Smooth muscle cell (in vitro differentiated cells): ENCODE results near the gene COL4A6. TPM values are rescaled to one million over a fixed set of nuclear protein-coding genes. Genes with fewer than 3 reads are reported as not detected.
"Not testable (repeated sequence)": the region's sequence is repeated elsewhere in the genome, so short reads cannot be mapped to it uniquely, and the experiment has no call there.

Experiments used
- DNase-seq: peaks from one replicate; lab custom pipeline; 2025; ENCODE audit not compliant: unreplicated experiment; lab: John Stamatoyannopoulos, UW
- H2AFZ ChIP-seq: fragments of 200-600 bp; sonication (generic); 2 replicates; pipeline ENCODE4 v1.6.0; 2016; ENCODE audit warnings: antibody characterized with exemption, low read depth, mild to moderate bottlenecking
- H3F3A ChIP-seq: fragments of 200-600 bp; sonication (generic); 2 replicates; pipeline ENCODE4 v1.6.0; 2017; ENCODE audit warnings: antibody characterized with exemption, low read depth
- H3K27ac ChIP-seq: fragments of 200-600 bp; sonication (generic); 2 replicates; pipeline ENCODE4 v1.5.1; 2016; ENCODE audit warnings: low read depth, mild to moderate bottlenecking
- H3K27me3 ChIP-seq: fragments of 200-600 bp; sonication (generic); 2 replicates; pipeline ENCODE4 v1.6.1; 2016; ENCODE audit warnings: low read depth, mild to moderate bottlenecking
- H3K36me3 ChIP-seq: fragments of 200-600 bp; sonication (generic); 2 replicates; pipeline ENCODE4 v1.5.1; 2016; ENCODE audit warnings: low read depth
- H3K4me1 ChIP-seq: fragments of 200-600 bp; sonication (generic); 2 replicates; pipeline ENCODE4 v1.5.1; 2016; ENCODE audit warnings: low read depth
- H3K4me2 ChIP-seq: fragments of 200-600 bp; sonication (generic); 2 replicates; pipeline ENCODE4 v1.6.0; 2016; ENCODE audit warnings: mild to moderate bottlenecking
- H3K4me3 ChIP-seq: fragments of 200-600 bp; sonication (generic); 2 replicates; pipeline ENCODE4 v1.5.1; 2016; ENCODE audit warnings: mild to moderate bottlenecking
- H3K79me2 ChIP-seq: fragments of 200-600 bp; sonication (generic); 2 replicates; pipeline ENCODE4 v1.6.0; 2016; ENCODE audit warnings: low read depth, mild to moderate bottlenecking
- H3K9ac ChIP-seq: fragments of 200-600 bp; sonication (generic); 2 replicates; pipeline ENCODE4 v1.6.0; 2016; ENCODE audit warnings: low read depth
- H3K9me3 ChIP-seq: fragments of 200-600 bp; sonication (generic); replicated peaks from 2 replicates; pipeline ENCODE4 v1.5.1; 2016; ENCODE audit warnings: low read depth
- H4K20me1 ChIP-seq: fragments of 200-600 bp; sonication (generic); 2 replicates; pipeline ENCODE4 v1.6.0; 2016; ENCODE audit warnings: low read depth
- CTCF ChIP-seq: fragments of 200-600 bp; sonication (generic); IDR thresholded peaks from 2 replicates; pipeline ENCODE4 v1.5.1; 2017; ENCODE audit warnings: borderline replicate concordance, mild to moderate bottlenecking, antibody characterized with exemption; ENCODE audit not compliant: insufficient read depth, poor library complexity, severe bottlenecking
- WGBS: methylation state at CpG from one replicate; pipeline ENCODE4 v1.1.7; 2016; ENCODE audit warnings: low lambda C conversion rate; 5-methylcytosine and 5-hydroxymethylcytosine counted together
- polyA plus RNA-seq: library from polyadenylated mRNA; unstranded; fragments of >200 nt; fragmentation: Nextera tagmentation; extraction: Ambion mirVana; gene quantifications from 2 replicates; pipeline ENCODE4 v1.2.1, GENCODE V29; 2016
- total RNA-seq: library from RNA; depleted of rRNA; stranded (reverse); fragments of >200 nt; gene quantifications from 2 replicates; pipeline ENCODE4 v1.2.3, GENCODE V29; 2014

COL4A6 gene
- total RNA-seq (15.1 and 15.4 TPM in 2 replicates), polyA plus RNA-seq (10.2 and 12.9 TPM in 2 replicates)

- peak within 1 kb of the TSS; percentile 73 for H3K4me3 ChIP-seq
- DNase-seq: peak; percentile 8
Observed at GRCh38 chrX:108438110-108438623, at the start of gene COL4A6. TSS of gene COL4A6 (minus strand) at chrX:108438422. CDS start at chrX:108438196, 226 bp downstream.

GRCh38 chrX:108485960-108486359 is 47.7 kb upstream of the COL4A6 start:
- no peak overlapping the region for H2AFZ ChIP-seq
- H3K79me2 ChIP-seq: peaks cover 44% of the 10 kb centered on the region
- no peaks in the 10 kb centered on the region for H3F3A ChIP-seq
- H3K9ac ChIP-seq: no peak overlapping the region
- no peak overlapping the region for H3K27ac ChIP-seq
- no peaks in the 10 kb centered on the region for H3K36me3 ChIP-seq
- H3K4me3 ChIP-seq: no peak overlapping the region
- no peak overlapping the region for H3K4me2 ChIP-seq
- peaks cover 10% of the 10 kb centered on the region for H4K20me1 ChIP-seq
- TF ChIP-seq CTCF: no peak
- WGBS: 71% methylated on average over 2 of the region's 2 CpGs
- no peaks in the 10 kb centered on the region for H3K9me3 ChIP-seq
- H3K27me3 ChIP-seq: no peaks in the 10 kb centered on the region
- no peaks in the 10 kb centered on the region for H3K4me1 ChIP-seq
- no peak for DNase-seq

More at GRCh38 chrX:108438110-108438623, at the start of gene COL4A6:
- no peaks in the 10 kb centered on the region for H4K20me1 ChIP-seq
- WGBS: 28% methylated on average over 16 of the region's 16 CpGs
- no peaks in the 10 kb centered on the region for H3F3A ChIP-seq
- no peaks in the 10 kb centered on the region for H3K36me3 ChIP-seq
- peak within 1 kb of the TSS; percentile 8 for H3K9ac ChIP-seq
- peak within 1 kb of the TSS; percentile 87 for H2AFZ ChIP-seq
- H3K4me2 ChIP-seq: peak within 1 kb of the TSS; percentile 85
- no peak for TF ChIP-seq CTCF
- H3K27ac ChIP-seq: no peak within 1 kb of the TSS
- H3K27me3 ChIP-seq: no peaks in the 10 kb centered on the region
- H3K9me3 ChIP-seq: no peaks in the 10 kb centered on the region
- peaks cover 22% of the 10 kb centered on the region for H3K4me1 ChIP-seq
- H3K79me2 ChIP-seq: peaks cover 50% of the 10 kb centered on the region

- Histone ChIP-seq H3K9me3 (no peaks in the 10 kb centered on the region), H3K27ac (no peak overlapping the region), H3K4me3 (no peak overlapping the region), H3K79me2 (peaks cover 51% of the 10 kb centered on the region), H3K4me2 (no peak overlapping the region), H3K36me3 (no peaks in the 10 kb centered on the region), H3K9ac (no peak overlapping the region), H3K27me3 (no peaks in the 10 kb centered on the region), H4K20me1 (peaks cover 5% of the 10 kb centered on the region), H2AFZ (no peak overlapping the region), H3F3A (no peaks in the 10 kb centered on the region), H3K4me1 (no peaks in the 10 kb centered on the region)
- no peak for DNase-seq
- WGBS: 84% methylated on average over 3 of the region's 3 CpGs
- no peak for TF ChIP-seq CTCF
Observed at GRCh38 chrX:108484251-108484650, 46.0 kb upstream of the COL4A6 start.

- DNase-seq, H3K4me3 ChIP-seq, H3K4me1 ChIP-seq, H3K27ac ChIP-seq, H2AFZ ChIP-seq, H4K20me1 ChIP-seq, H3F3A ChIP-seq, H3K9ac ChIP-seq, H3K4me2 ChIP-seq, H3K9me3 ChIP-seq, H3K27me3 ChIP-seq, H3K36me3 ChIP-seq: not testable (repeated sequence)
- whole genome bisulfite sequencing: 81% methylated on average over 6 of the region's 6 CpGs
- H3K79me2 ChIP-seq: peaks cover 38% of the 10 kb centered on the region
Observed at GRCh38 chrX:108481528-108481927, 43.3 kb upstream of the COL4A6 start.
